ENCODE data around the gene USP49. TPM values are rescaled to one million over a fixed set of nuclear protein-coding genes. Genes with fewer than 3 reads are reported as not detected.

Gene USP49
- total and polyA plus RNA-seq, 11 donors = 0.87 to 3.4 (median 1.7) TPM

DNA sequence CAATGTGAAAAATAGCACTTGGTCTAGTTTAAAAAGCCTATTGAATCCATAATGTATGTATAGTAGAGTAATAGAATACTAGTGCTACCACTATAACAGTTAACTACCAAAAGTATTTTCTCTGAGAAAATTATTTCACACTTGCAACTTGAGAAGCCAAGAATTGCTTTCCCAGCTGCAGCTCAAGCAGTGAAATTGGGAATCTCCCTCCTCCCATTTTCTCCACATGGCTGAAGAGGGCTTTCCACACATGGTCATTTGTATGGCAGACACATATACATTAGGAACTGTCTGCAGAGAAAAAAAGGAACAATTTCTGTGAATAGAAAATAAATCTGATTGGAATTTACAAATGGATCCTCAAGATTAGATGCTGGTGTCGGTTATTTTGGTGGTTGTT lies 73.2 kb downstream of the USP49 start:
- intact Hi-C loops (cut with DNase I) = no loop called here
- Histone ChIP-seq H3K4me3 (no peak overlapping the region), H3K9me3 (no peaks in the 10 kb centered on the region), H3K27me3 (no peaks in the 10 kb centered on the region), H3K4me1 (peaks cover 0 to 3% (median 0%) of the 10 kb centered on the region in 12 donors), H3K27ac (no peak overlapping the region), H3K36me3 (no peaks in the 10 kb centered on the region)
- WGBS, 4 donors = 98 to 100% (median 99%) methylated on average over 1 of the region's 1 CpG
- DNase-seq = no peak
- no peak for TF ChIP-seq POLR2A (IDR thresholded peaks at IDR 0.05)
- TF ChIP-seq, protein P1, sequence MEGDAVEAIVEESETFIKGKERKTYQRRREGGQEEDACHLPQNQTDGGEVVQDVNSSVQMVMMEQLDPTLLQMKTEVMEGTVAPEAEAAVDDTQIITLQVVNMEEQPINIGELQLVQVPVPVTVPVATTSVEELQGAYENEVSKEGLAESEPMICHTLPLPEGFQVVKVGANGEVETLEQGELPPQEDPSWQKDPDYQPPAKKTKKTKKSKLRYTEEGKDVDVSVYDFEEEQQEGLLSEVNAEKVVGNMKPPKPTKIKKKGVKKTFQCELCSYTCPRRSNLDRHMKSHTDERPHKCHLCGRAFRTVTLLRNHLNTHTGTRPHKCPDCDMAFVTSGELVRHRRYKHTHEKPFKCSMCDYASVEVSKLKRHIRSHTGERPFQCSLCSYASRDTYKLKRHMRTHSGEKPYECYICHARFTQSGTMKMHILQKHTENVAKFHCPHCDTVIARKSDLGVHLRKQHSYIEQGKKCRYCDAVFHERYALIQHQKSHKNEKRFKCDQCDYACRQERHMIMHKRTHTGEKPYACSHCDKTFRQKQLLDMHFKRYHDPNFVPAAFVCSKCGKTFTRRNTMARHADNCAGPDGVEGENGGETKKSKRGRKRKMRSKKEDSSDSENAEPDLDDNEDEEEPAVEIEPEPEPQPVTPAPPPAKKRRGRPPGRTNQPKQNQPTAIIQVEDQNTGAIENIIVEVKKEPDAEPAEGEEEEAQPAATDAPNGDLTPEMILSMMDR (IDR thresholded peaks at IDR 0.05) = no peak
- no peak for ATAC-seq

DNA sequence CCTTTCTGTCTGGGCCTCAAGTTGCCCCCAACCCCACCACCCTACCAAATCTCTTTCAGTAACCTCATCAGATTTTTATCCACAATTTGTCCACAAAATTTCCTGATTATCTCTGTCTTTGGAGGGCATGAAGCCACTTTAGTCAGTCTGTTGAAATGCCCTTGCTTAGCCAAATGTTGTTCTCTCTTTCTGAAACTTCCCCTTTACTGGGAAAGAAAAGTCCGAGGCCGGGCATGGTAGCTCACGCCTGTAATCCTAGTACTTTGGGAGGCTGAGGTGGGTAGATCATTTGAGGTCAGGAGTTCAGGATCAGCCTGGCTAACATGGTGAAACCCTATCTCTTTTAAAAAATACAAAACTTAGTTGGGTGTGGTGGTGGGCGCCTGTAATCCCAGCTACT lies 73.9 kb downstream of the USP49 start:
- DNase-seq (no peak), ATAC-seq (no peak)
- H3K27me3 ChIP-seq = no peaks in the 10 kb centered on the region
- H3K4me1 ChIP-seq = peaks cover 0 to 3% (median 0%) of the 10 kb centered on the region in 12 donors
- H3K36me3 ChIP-seq = no peaks in the 10 kb centered on the region
- intact Hi-C loops (cut with DNase I) = no loop called here
- WGBS, 4 donors = 94 to 99% (median 97%) methylated on average over 4 of the region's 4 CpGs
- H3K9me3 ChIP-seq = no peaks in the 10 kb centered on the region
- no peak overlapping the region for H3K4me3 ChIP-seq
- no peak for TF ChIP-seq POLR2A (IDR thresholded peaks at IDR 0.05)
- TF ChIP-seq, protein P1 (IDR thresholded peaks at IDR 0.05) = no peak
- H3K27ac ChIP-seq = no peak overlapping the region

DNA sequence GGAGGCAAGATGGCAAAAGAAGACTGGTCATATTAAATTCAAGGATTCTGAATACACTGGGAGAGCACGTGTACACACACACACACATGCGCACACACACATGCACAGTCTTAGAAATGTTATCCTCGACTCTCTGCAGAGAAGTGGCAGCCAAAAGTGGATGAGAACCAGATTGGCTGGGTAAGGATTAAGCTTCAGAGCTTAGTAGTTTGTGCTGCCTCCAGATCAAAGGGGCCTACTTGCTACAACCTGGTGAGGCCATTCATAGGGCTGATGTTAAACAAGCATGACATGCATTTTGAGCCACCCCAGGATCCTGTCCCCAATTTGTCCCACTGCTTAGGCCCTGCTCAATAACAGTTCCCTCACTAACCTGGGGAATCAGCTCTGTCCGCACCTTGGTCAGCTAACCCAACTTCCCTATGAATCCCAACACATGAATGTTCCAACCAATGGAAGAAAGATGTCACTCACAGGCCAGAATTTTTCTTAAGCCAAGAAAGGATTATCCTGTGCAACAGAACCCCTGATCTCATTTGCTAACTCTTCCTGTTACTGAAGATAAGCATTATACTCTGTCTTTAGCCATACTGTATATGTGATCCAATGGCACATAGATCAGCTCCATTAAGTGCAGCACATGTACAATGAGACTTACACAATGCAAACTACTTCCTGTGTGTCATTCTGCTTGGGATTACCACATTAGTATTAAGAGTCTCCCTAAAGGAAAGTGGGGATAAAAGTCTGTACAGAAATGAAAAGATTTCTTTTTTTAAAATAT lies 76.7 kb downstream of the USP49 start:
- no peaks in the 10 kb centered on the region for H3K36me3 ChIP-seq

DNA sequence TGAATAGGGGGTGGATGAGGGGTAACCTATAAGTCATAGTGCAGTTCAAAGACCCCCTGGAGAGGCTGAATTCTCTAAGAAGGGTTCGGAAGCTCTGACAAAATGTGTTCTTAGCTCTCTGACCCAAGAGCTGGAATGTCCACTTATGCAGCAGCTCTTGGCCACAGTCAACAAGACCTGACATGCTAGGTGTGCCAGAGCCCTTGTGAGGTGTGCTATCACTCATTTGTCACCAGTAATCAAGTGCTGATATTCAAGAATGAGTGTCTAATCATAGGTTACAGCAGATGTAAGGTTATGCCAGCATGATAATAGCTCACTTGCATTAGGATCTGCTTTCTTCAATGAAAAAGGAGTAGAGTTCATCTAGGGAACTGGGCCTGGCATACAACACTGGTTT lies 79.6 kb downstream of the USP49 start:
- H3K36me3 ChIP-seq = no peaks in the 10 kb centered on the region
- no peaks in the 10 kb centered on the region for H3K9me3 ChIP-seq
- no peaks in the 10 kb centered on the region for H3K27me3 ChIP-seq
- H3K4me1 ChIP-seq = peaks cover 0 to 13% (median 0%) of the 10 kb centered on the region in 12 donors
- peak; percentile 18 to 82 (median 50) for ATAC-seq
- peak overlapping the region in 1 of 12 donors; percentile 25 for H3K27ac ChIP-seq
- intact Hi-C loops (cut with DNase I) = no loop called here
- H3K4me3 ChIP-seq = no peak overlapping the region
- 49 to 68% (median 58%) methylated on average over 1 of the region's 1 CpG for WGBS, 4 donors
- TF ChIP-seq, protein P1 (IDR thresholded peaks at IDR 0.05) = no peak
- no peak for TF ChIP-seq POLR2A (IDR thresholded peaks at IDR 0.05)
- no peak for DNase-seq

More for the DNA sequence above, 76.7 kb downstream of the USP49 start:
- H3K4me3 ChIP-seq = no peak overlapping the region
- no peak overlapping the region for H3K27ac ChIP-seq
- no peak for DNase-seq
- no peaks in the 10 kb centered on the region for H3K9me3 ChIP-seq
- ATAC-seq = no peak
- H3K27me3 ChIP-seq = no peaks in the 10 kb centered on the region
- 75 to 83% (median 78%) methylated on average over 4 of the region's 4 CpGs for WGBS, 4 donors
- intact Hi-C loops (cut with DNase I) = no loop called here
- H3K4me1 ChIP-seq = peaks cover 0 to 13% (median 0%) of the 10 kb centered on the region in 12 donors
- no peak for TF ChIP-seq POLR2A (IDR thresholded peaks at IDR 0.05)
- TF ChIP-seq, protein P1 (IDR thresholded peaks at IDR 0.05) = no peak

Measured in heart left ventricle (tissue), 16 donors.